Measurements from ENCODE around the gene TTC21B.

Gene TTC21B

DNA sequence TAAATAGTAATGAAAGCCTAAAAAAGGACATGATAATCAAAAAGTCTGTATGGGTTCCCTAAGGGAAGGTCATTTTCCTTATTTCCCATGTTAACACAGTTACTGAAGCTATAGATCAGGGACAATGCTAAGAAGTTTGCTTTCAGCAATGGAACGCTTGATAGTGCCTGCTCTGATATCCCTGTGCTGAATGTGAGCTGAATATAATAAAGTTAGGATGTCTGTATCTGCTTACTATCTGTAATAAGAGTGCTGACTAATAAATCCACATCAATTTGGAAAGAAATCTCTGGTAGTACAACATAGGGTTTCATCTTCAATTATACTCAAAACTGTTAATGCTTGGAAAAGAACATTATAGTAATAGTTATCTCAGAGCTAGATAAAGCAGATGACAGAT, 25.8 kb downstream of the TTC21B start:
- Histone ChIP-seq H3K27me3 (no peaks in the 10 kb centered on the region), H3K4me1 (peaks cover 6% of the 10 kb centered on the region; the same call in 1 of the 2 replicates), H3K9ac (no peak overlapping the region), H3K36me3 (peaks cover 54% of the 10 kb centered on the region), H3K4me3 (no peak overlapping the region), H3K4me2 (no peak overlapping the region), H3K9me3 (no peaks in the 10 kb centered on the region), H3K27ac (no peak overlapping the region), H4K20me1 (no peaks in the 10 kb centered on the region)
- TF ChIP-seq Cebpa-rat (IDR thresholded peaks at IDR 0.05), result no peak

DNA sequence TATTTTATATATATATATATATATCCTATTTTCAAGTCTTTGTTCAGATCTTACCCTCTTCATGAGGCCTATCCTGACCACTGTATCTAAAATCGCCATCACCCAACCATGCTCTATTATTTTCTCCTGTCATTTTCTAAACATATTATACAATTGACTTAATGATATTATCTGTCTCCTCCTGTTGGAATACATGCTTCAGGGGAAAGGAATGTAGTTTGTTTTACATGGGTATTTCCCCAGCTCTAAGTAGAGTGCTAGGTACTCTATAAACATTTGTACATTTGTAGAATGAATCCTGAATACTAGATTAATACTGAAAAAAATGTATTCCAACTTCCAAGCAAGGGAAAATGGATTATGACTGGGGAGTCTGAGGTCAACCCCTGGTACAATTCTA, 26.2 kb downstream of the TTC21B start:
- no peaks in the 10 kb centered on the region for H3K27me3 ChIP-seq
- H3K4me1 ChIP-seq, result peaks cover 6% of the 10 kb centered on the region; the same call in 1 of the 2 replicates
- no peak for TF ChIP-seq Cebpa-rat (IDR thresholded peaks at IDR 0.05)
- no peak overlapping the region for H3K4me2 ChIP-seq
- H3K4me3 ChIP-seq, result no peak overlapping the region
- no peak overlapping the region for H3K27ac ChIP-seq
- H3K9me3 ChIP-seq, result no peaks in the 10 kb centered on the region
- peaks cover 55% of the 10 kb centered on the region for H3K36me3 ChIP-seq
- no peaks in the 10 kb centered on the region for H4K20me1 ChIP-seq
- no peak overlapping the region for H3K9ac ChIP-seq

DNA sequence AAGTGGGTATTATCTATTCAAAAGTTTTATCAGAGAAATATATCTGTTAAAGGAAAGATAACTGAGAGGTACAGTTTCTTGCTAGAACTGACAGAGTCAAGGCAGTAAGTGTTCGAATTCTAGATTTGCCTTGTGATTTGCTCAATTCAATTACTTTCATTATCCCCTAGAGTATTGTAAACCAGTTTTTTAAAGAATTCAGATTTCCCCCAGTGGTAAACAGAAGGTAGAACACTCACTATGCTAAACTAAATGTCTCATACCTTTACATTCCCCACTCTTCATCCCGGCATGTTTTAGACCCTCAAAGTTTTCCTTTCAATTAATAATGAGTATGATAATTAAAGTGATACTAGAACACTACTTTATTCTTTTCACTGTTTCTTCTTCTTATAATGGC, 28.6 kb downstream of the TTC21B start:
- no peak for TF ChIP-seq Cebpa-rat (IDR thresholded peaks at IDR 0.05)
- H3K36me3 ChIP-seq, result peaks cover 47% of the 10 kb centered on the region

DNA sequence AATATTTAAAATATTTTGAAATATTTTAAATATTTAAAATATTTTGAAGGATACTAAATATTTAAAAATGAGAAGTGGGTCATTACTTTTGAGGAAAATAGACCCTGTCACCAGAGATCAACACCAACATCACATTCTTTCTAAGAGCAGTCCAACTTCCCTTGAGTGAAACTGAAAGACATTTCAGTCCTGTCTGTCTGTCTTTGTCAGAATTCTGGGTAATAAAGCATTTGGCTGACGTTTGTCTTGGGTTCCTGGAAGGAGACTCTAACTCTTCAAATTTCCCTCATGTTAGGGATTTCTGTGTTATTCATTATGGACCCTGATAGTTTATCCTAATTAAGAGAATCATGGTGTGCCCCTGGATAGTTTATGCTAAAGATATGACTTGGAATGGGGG, 32.8 kb downstream of the TTC21B start:
- no peaks in the 10 kb centered on the region for H3K9me3 ChIP-seq
- H3K4me1 ChIP-seq, result no peaks in the 10 kb centered on the region
- H4K20me1 ChIP-seq, result no peaks in the 10 kb centered on the region
- no peaks in the 10 kb centered on the region for H3K27me3 ChIP-seq
- H3K27ac ChIP-seq, result no peak overlapping the region
- peaks cover 43% of the 10 kb centered on the region for H3K36me3 ChIP-seq
- no peak for TF ChIP-seq Cebpa-rat (IDR thresholded peaks at IDR 0.05)
- H3K9ac ChIP-seq, result no peak overlapping the region
- no peak overlapping the region for H3K4me2 ChIP-seq
- H3K4me3 ChIP-seq, result no peak overlapping the region

More for the DNA sequence above, 28.6 kb downstream of the TTC21B start:
- Histone ChIP-seq H3K27ac (no peak overlapping the region), H3K4me3 (no peak overlapping the region), H3K27me3 (no peaks in the 10 kb centered on the region), H3K4me1 (no peaks in the 10 kb centered on the region), H3K4me2 (no peak overlapping the region), H4K20me1 (no peaks in the 10 kb centered on the region), H3K9ac (no peak overlapping the region), H3K9me3 (no peaks in the 10 kb centered on the region)

DNA sequence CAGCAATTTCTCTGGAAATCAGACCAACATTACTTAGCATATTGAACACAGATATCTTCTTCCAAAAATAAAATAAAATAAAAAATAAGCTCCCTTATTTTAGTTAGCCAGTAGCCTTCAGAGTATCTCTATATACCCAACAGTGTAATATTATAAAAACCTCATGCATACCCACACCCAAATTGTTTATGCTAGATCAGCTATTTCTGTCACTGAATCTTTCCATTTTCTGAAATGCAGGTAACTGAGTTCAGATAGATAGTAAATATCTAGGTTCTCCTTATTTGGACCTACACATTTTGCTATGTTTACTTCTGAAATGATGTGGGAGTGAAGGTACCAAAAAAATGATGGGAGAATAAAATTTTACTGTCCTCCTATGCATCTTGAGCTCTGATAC, 39.9 kb downstream of the TTC21B start:
- H3K27ac ChIP-seq, result no peak overlapping the region
- no peaks in the 10 kb centered on the region for H4K20me1 ChIP-seq
- H3K9ac ChIP-seq, result no peak overlapping the region
- H3K4me2 ChIP-seq, result no peak overlapping the region
- no peaks in the 10 kb centered on the region for H3K4me1 ChIP-seq
- H3K36me3 ChIP-seq, result peaks cover 60% of the 10 kb centered on the region
- no peaks in the 10 kb centered on the region for H3K27me3 ChIP-seq
- no peak for TF ChIP-seq Cebpa-rat (IDR thresholded peaks at IDR 0.05)
- no peak overlapping the region for H3K4me3 ChIP-seq
- no peaks in the 10 kb centered on the region for H3K9me3 ChIP-seq

DNA sequence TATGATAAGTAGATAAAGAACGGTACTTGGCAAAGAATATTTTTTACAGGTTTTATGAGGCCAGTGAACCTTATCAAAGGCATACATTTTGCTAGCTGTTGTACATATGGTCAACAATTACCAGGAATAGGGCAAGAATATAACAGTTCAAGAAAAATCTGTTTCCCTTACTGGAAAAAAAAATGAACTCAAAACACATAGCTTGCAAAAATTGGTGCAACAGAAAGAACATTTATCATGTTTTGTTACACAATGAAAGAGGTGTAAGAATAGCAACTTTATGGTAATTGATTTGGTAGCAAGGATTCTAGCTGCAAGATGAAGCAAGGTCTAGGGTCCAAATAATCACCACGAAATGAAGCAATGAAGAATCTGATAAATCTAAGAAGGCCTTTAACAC, 41.6 kb downstream of the TTC21B start:
- Histone ChIP-seq H3K27ac (no peak overlapping the region), H3K36me3 (peaks cover 53% of the 10 kb centered on the region), H3K9me3 (no peaks in the 10 kb centered on the region), H3K4me2 (no peak overlapping the region), H3K27me3 (no peaks in the 10 kb centered on the region), H3K9ac (no peak overlapping the region), H3K4me3 (no peak overlapping the region), H3K4me1 (no peaks in the 10 kb centered on the region), H4K20me1 (no peaks in the 10 kb centered on the region)
- TF ChIP-seq Cebpa-rat (IDR thresholded peaks at IDR 0.05), result no peak

DNA sequence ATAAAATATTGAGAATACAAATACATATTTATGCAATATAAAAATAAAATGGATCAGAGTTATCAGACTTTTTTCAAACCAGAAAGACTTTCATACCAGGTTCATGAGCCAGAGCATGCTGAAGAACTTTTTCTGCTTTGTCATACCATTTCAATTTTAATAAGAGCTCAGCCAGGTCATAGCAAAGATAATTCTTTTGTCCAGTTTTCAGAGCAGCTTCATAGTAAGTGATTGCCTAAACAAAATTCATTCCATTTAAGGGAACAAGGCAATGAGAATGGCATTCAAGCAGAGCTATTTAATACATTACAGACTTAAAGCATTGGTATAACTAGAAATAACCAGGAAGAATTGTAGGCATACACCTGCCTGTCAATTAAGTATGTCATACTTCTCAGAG, 42.3 kb downstream of the TTC21B start:
- Histone ChIP-seq H3K4me2 (no peak overlapping the region), H3K9ac (no peak overlapping the region), H3K4me1 (no peaks in the 10 kb centered on the region), H3K27me3 (no peaks in the 10 kb centered on the region), H3K27ac (no peak overlapping the region), H3K4me3 (no peak overlapping the region), H3K36me3 (peaks cover 52% of the 10 kb centered on the region), H3K9me3 (no peaks in the 10 kb centered on the region), H4K20me1 (no peaks in the 10 kb centered on the region)
- no peak for TF ChIP-seq Cebpa-rat (IDR thresholded peaks at IDR 0.05)

DNA sequence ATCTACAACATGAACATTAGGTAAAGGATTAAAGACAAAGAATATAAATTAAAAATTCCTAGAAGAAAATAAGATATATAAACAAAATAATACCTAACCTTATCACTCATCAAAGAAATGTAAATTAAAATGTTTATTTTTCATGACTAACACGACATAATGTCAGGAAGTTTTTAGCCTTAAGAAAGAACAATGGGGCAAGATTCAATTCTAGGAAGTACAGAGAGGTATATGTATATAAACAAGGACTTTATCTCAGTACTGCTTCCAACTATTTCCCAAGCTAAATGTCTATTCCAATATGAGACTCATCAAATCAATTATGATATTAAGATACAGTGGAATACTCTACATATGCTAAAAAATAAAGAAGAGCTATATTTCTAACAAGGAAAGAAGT, 44.1 kb downstream of the TTC21B start:
- H3K9ac ChIP-seq, result no peak overlapping the region
- TF ChIP-seq Cebpa-rat (IDR thresholded peaks at IDR 0.05), result no peak
- H3K36me3 ChIP-seq, result peaks cover 44% of the 10 kb centered on the region

DNA sequence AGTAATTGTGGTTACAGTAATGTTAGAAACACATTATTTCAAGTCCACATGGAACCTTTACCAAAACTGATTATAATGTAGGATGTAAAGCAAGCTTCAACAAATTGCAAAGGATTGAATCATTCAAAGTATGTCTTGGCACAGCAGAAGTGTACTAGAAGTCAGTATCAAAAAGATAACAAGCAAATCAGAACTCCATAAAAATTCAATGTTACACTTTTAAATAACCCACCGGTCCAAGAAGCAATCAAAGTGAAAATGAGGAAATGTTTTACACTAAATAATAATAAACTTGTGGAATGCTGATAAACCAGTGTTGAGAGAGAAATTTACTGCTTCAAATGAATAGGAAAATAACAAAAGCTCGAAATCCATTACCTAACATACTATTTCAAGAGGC, 47.7 kb downstream of the TTC21B start:
- Histone ChIP-seq H3K9me3 (no peaks in the 10 kb centered on the region), H3K27me3 (no peaks in the 10 kb centered on the region), H3K4me3 (no peak overlapping the region), H3K36me3 (peaks cover 33% of the 10 kb centered on the region), H3K9ac (no peak overlapping the region), H3K27ac (no peak overlapping the region), H3K4me2 (no peak overlapping the region), H3K4me1 (peaks cover 6% of the 10 kb centered on the region), H4K20me1 (no peaks in the 10 kb centered on the region)
- TF ChIP-seq Cebpa-rat (IDR thresholded peaks at IDR 0.05), result no peak

More for the DNA sequence above, 44.1 kb downstream of the TTC21B start:
- H3K4me2 ChIP-seq, result no peak overlapping the region
- H3K4me3 ChIP-seq, result no peak overlapping the region
- no peaks in the 10 kb centered on the region for H3K4me1 ChIP-seq
- no peaks in the 10 kb centered on the region for H3K9me3 ChIP-seq
- H3K27ac ChIP-seq, result no peak overlapping the region
- H4K20me1 ChIP-seq, result no peaks in the 10 kb centered on the region
- H3K27me3 ChIP-seq, result no peaks in the 10 kb centered on the region

DNA sequence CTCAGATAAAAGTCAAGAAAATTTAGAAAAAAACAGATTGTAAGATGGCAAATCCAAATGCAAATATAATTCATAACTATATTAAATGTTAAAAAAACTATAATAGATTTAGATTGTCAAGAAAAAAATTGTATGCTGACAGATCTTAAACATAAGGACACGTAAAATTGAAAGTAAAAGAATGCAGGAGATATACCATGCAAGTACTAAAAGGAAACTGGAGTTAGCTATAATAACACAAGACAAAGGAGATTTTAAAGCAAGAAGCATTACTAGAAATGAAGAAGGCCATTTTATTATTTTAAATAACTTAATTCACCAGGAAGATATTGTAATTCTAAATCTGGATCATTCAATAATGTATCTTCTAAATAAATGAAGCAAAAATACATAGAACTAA, 48.3 kb downstream of the TTC21B start:
- Histone ChIP-seq H3K27me3 (no peaks in the 10 kb centered on the region), H3K4me3 (no peak overlapping the region), H3K27ac (no peak overlapping the region), H3K9me3 (no peaks in the 10 kb centered on the region), H4K20me1 (no peaks in the 10 kb centered on the region), H3K4me2 (no peak overlapping the region), H3K36me3 (peaks cover 34% of the 10 kb centered on the region), H3K9ac (no peak overlapping the region), H3K4me1 (peaks cover 6% of the 10 kb centered on the region)
- no peak for TF ChIP-seq Cebpa-rat (IDR thresholded peaks at IDR 0.05)

DNA sequence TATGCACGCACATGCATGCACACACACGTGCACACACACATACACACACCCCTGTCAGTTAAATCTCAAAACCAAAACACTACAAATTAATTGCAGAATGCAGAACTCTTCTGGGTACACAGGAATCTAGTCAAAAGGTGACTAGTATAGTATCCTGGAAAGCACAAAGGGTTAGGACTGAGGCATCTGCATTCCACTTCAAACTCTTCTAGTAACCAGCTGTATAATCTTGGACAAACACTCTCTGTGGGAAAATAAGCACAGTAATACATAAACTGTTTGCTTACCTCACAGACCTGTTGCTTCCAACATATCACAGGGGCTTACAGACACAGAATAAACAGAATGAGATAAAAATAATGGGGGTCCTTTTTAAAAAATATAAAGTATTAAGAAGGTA, 49.1 kb downstream of the TTC21B start:
- no peak overlapping the region for H3K27ac ChIP-seq
- peaks cover 40% of the 10 kb centered on the region for H3K36me3 ChIP-seq
- H3K4me3 ChIP-seq, result no peak overlapping the region
- no peaks in the 10 kb centered on the region for H3K27me3 ChIP-seq
- H4K20me1 ChIP-seq, result no peaks in the 10 kb centered on the region
- H3K9me3 ChIP-seq, result no peaks in the 10 kb centered on the region
- no peak overlapping the region for H3K9ac ChIP-seq
- peaks cover 6% of the 10 kb centered on the region for H3K4me1 ChIP-seq
- H3K4me2 ChIP-seq, result no peak overlapping the region
- TF ChIP-seq Cebpa-rat (IDR thresholded peaks at IDR 0.05), result no peak
